H9 (cell line): ENCODE results near the gene IL20RB. TPM values are rescaled to one million over a fixed set of nuclear protein-coding genes. Genes with fewer than 3 reads are reported as not detected.

Source experiments
- DNase-seq: peaks from one replicate; pipeline ENCODE4 v3.0.0-alpha.2; 2017
- H2AFZ ChIP-seq: one replicate; pipeline ENCODE4 v1.6.1; 2013; ENCODE audit warnings: mild to moderate bottlenecking, low read length, control low read depth, moderate library complexity
- H2AK5ac ChIP-seq: 2 replicates; pipeline ENCODE4 v1.6.1; 2013; ENCODE audit warnings: low read length, control low read depth, mixed read lengths; ENCODE audit not compliant: insufficient read length
- H2BK120ac ChIP-seq: one replicate; pipeline ENCODE4 v1.6.1; 2013; ENCODE audit warnings: low read depth, mild to moderate bottlenecking, low read length, control low read depth, inconsistent platforms; ENCODE audit not compliant: poor library complexity, severe bottlenecking
- H2BK12ac ChIP-seq: 2 replicates; pipeline ENCODE4 v1.6.1; 2013; ENCODE audit warnings: low read length, control low read depth, mixed read lengths, low read depth; ENCODE audit not compliant: insufficient read length
- H2BK15ac ChIP-seq: 2 replicates; pipeline ENCODE4 v1.6.1; 2013; ENCODE audit warnings: low read depth, low read length, control low read depth
- H2BK20ac ChIP-seq: one replicate; pipeline ENCODE4 v1.6.1; 2013; ENCODE audit warnings: low read depth, mild to moderate bottlenecking, low read length, control low read depth, inconsistent platforms; ENCODE audit not compliant: poor library complexity, severe bottlenecking
- H2BK5ac ChIP-seq: 2 replicates; pipeline ENCODE4 v1.6.1; 2013; ENCODE audit warnings: low read length, control low read depth, mixed read lengths; ENCODE audit not compliant: insufficient read length
- H3K14ac ChIP-seq: 2 replicates; pipeline ENCODE4 v1.6.1; 2013; ENCODE audit warnings: low read length, control low read depth; ENCODE audit not compliant: insufficient read depth
- H3K18ac ChIP-seq: 2 replicates; pipeline ENCODE4 v1.6.1; 2013; ENCODE audit warnings: low read depth, mild to moderate bottlenecking, mixed read lengths, low read length, control low read depth; ENCODE audit not compliant: insufficient read length
- H3K23ac ChIP-seq: 2 replicates; pipeline ENCODE4 v1.6.1; 2013; ENCODE audit warnings: low read length, control low read depth, mixed read lengths, low read depth; ENCODE audit not compliant: insufficient read length
- H3K23me2 ChIP-seq: 2 replicates; pipeline ENCODE4 v1.6.1; 2013; ENCODE audit warnings: low read depth, mild to moderate bottlenecking, mixed read lengths, low read length, control low read depth; ENCODE audit not compliant: insufficient read length, poor library complexity, severe bottlenecking
- H3K27ac ChIP-seq: 2 replicates; pipeline ENCODE4 v1.5.1; 2013; ENCODE audit warnings: low read length, control low read depth, mixed read lengths, low read depth; ENCODE audit not compliant: insufficient read length
- H3K27me3 ChIP-seq: 2 replicates; pipeline ENCODE4 v1.6.1; 2013; ENCODE audit warnings: low read length, control low read depth, inconsistent platforms; ENCODE audit not compliant: insufficient read depth
- H3K4ac ChIP-seq: 2 replicates; pipeline ENCODE4 v1.6.1; 2013; ENCODE audit warnings: low read depth, mild to moderate bottlenecking, control low read depth, inconsistent platforms, low read length, moderate library complexity
- H3K4me1 ChIP-seq: 2 replicates; pipeline ENCODE4 v1.6.1; 2013; ENCODE audit warnings: low read length, control low read depth, inconsistent platforms; ENCODE audit not compliant: insufficient read depth
- H3K4me2 ChIP-seq: 2 replicates; pipeline ENCODE4 v1.6.1; 2013; ENCODE audit warnings: low read length, control low read depth, mixed read lengths; ENCODE audit not compliant: insufficient read length, insufficient read depth
- H3K56ac ChIP-seq: 2 replicates; pipeline ENCODE4 v1.6.1; 2013; ENCODE audit warnings: low read depth, mild to moderate bottlenecking, mixed read lengths, low read length, control low read depth; ENCODE audit not compliant: insufficient read length
- H3K79me1 ChIP-seq: 2 replicates; pipeline ENCODE4 v1.6.1; 2013; ENCODE audit warnings: low read depth, mild to moderate bottlenecking, moderate library complexity, low read length, control low read depth, inconsistent platforms; ENCODE audit not compliant: insufficient read depth, poor library complexity, severe bottlenecking
- H3K79me2 ChIP-seq: 2 replicates; pipeline ENCODE4 v1.6.1; 2013; ENCODE audit warnings: low read length, control low read depth, inconsistent platforms; ENCODE audit not compliant: insufficient read depth
- H3K9ac ChIP-seq: 2 replicates; pipeline ENCODE4 v1.6.1; 2013; ENCODE audit warnings: low read length, control low read depth, mixed read lengths; ENCODE audit not compliant: insufficient read length; ENCODE audit errors: extremely low read depth
- H3K9me3 ChIP-seq: one replicate; pipeline ENCODE4 v1.6.1; 2013; ENCODE audit warnings: low read depth, low read length, inconsistent platforms; ENCODE audit not compliant: control insufficient read depth
- H3T11ph ChIP-seq: one replicate; pipeline ENCODE4 v1.6.1; 2013; ENCODE audit warnings: mild to moderate bottlenecking, low read length, control low read depth, inconsistent platforms
- H4K20me1 ChIP-seq: one replicate; pipeline ENCODE4 v1.6.1; 2013; ENCODE audit not compliant: control insufficient read depth, insufficient read length, insufficient read depth
- H4K5ac ChIP-seq: 2 replicates; pipeline ENCODE4 v1.6.1; 2013; ENCODE audit warnings: low read depth, mild to moderate bottlenecking, mixed read lengths, low read length, control low read depth; ENCODE audit not compliant: insufficient read length
- H4K8ac ChIP-seq: replicated peaks from 2 replicates; pipeline ENCODE4 v1.6.1; 2013; ENCODE audit warnings: low read length, control low read depth, mixed read lengths, low read depth; ENCODE audit not compliant: insufficient read length
- H4K91ac ChIP-seq: 2 replicates; pipeline ENCODE4 v1.6.1; 2013; ENCODE audit warnings: low read depth, mild to moderate bottlenecking, moderate library complexity, mixed read lengths, low read length, control low read depth; ENCODE audit not compliant: insufficient read length
- H3K27ac Mint-ChIP-seq, 3 experiments: 2 replicates in 2 of 3; 3 replicates in 1 of 3; pipeline ENCODE4 v1.8.0; 2020 to 2021; ENCODE audit warnings: mixed read lengths in 3 of 3, mild to moderate bottlenecking in 1 of 3, moderate library complexity in 1 of 3
- H3K27me3 Mint-ChIP-seq: 2 replicates; pipeline ENCODE4 v1.8.0; 2021; ENCODE audit warnings: low read depth, mild to moderate bottlenecking, moderate library complexity, mixed read lengths
- H3K36me3 Mint-ChIP-seq, 3 experiments: 2 replicates in 2 of 3; 3 replicates in 1 of 3; pipeline ENCODE4 v1.8.0; 2020 to 2021; ENCODE audit warnings: low read depth in 3 of 3, mixed read lengths in 3 of 3; ENCODE audit not compliant: insufficient read depth in 1 of 3
- H3K4me1 Mint-ChIP-seq, 2 experiments: 2 replicates each; pipeline ENCODE4 v1.8.0; 2020; ENCODE audit warnings: mixed read lengths in 2 of 2
- H3K4me3 Mint-ChIP-seq, 2 experiments: 2 replicates in 1 of 2; 3 replicates in 1 of 2; pipeline ENCODE4 v1.8.0; 2020 to 2021; ENCODE audit warnings: mild to moderate bottlenecking in 2 of 2, mixed read lengths in 2 of 2, moderate library complexity in 1 of 2
- H3K9me3 Mint-ChIP-seq, 2 experiments: 2 replicates in 1 of 2; 3 replicates in 1 of 2; pipeline ENCODE4 v1.8.0; 2020; ENCODE audit warnings: mild to moderate bottlenecking in 2 of 2, mixed read lengths in 2 of 2, moderate library complexity in 1 of 2
- WGBS: extraction: QIAGEN DNeasy Blood & Tissue Kit; methylation state at CpG from one replicate; pipeline ENCODE4 v1.1.7; 2013; ENCODE audit warnings: missing lambda C conversion rate, low lambda C conversion rate, mixed read lengths; ENCODE audit not compliant: insufficient read length; ENCODE audit errors: extremely low coverage; 5-methylcytosine and 5-hydroxymethylcytosine counted together
- total RNA-seq: library from RNA; stranded (reverse); gene quantifications from 2 replicates; pipeline ENCODE4 v1.2.1, GENCODE V29; 2021
- TF ChIP-seq, protein P1 (sequence below): fragments of 200-600 bp; sonication (generic); conservative IDR thresholded peaks from 3 replicates; pipeline ENCODE4 v1.8.0; 2021; ENCODE audit warnings: antibody characterized with exemption, mild to moderate bottlenecking

Gene IL20RB
- total RNA-seq, 1 experiment from 2014 or later: 1.5 TPM

DNA sequence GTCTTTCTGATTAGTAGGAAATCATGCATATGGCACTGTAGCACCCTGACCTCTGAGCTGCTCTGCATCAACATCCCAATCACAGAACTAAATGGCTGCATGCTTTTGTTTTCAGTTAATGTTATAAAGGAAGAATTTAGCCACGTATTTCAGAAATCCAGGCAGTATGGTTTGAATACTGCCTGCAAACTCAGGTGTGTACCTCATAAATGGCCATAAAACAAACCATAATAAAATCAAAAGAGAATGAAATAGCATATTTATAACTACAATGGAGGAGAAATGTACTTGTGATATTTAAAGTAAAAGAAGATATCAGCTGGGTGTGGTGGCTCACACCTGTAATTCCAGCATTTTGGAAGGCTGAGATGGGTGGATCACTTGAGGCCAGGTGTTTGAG, 94.5 kb downstream of the IL20RB start:
- no peak overlapping the region for H2BK120ac ChIP-seq
- H3K23ac ChIP-seq: no peak overlapping the region
- no peak overlapping the region for H3K56ac ChIP-seq
- no peak overlapping the region for H3K27ac ChIP-seq
- H3K4me1 ChIP-seq: no peaks in the 10 kb centered on the region; the same call in 1 of the 2 replicates
- no peaks in the 10 kb centered on the region for H3K27me3 ChIP-seq
- H2BK5ac ChIP-seq: no peak overlapping the region
- Mint-ChIP-seq H3K4me3 (no peak overlapping the region), H3K27me3 (peaks cover 5% of the 10 kb centered on the region; the same call in 1 of the 2 replicates), H3K9me3 (no peaks in the 10 kb centered on the region), H3K36me3 (no peaks in the 10 kb centered on the region), H3K4me1 (peaks cover 9 to 10% of the 10 kb centered on the region in 2 experiments), H3K27ac (no peak overlapping the region)
- no peak overlapping the region for H2BK20ac ChIP-seq
- H4K5ac ChIP-seq: no peak overlapping the region
- H3K79me1 ChIP-seq: no peaks in the 10 kb centered on the region
- no peak overlapping the region for H2AFZ ChIP-seq
- TF ChIP-seq, protein P1, sequence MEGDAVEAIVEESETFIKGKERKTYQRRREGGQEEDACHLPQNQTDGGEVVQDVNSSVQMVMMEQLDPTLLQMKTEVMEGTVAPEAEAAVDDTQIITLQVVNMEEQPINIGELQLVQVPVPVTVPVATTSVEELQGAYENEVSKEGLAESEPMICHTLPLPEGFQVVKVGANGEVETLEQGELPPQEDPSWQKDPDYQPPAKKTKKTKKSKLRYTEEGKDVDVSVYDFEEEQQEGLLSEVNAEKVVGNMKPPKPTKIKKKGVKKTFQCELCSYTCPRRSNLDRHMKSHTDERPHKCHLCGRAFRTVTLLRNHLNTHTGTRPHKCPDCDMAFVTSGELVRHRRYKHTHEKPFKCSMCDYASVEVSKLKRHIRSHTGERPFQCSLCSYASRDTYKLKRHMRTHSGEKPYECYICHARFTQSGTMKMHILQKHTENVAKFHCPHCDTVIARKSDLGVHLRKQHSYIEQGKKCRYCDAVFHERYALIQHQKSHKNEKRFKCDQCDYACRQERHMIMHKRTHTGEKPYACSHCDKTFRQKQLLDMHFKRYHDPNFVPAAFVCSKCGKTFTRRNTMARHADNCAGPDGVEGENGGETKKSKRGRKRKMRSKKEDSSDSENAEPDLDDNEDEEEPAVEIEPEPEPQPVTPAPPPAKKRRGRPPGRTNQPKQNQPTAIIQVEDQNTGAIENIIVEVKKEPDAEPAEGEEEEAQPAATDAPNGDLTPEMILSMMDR: no peak
- H4K8ac ChIP-seq: no peak overlapping the region
- H3K18ac ChIP-seq: no peak overlapping the region
- no peaks in the 10 kb centered on the region for H3K9me3 ChIP-seq
- no peak overlapping the region for H3K4ac ChIP-seq
- no peak overlapping the region for H3K4me2 ChIP-seq
- H4K20me1 ChIP-seq: no peaks in the 10 kb centered on the region
- no peaks in the 10 kb centered on the region for H3K79me2 ChIP-seq
- no peak for DNase-seq
- H3K14ac ChIP-seq: no peak overlapping the region
- H3K23me2 ChIP-seq: no peaks in the 10 kb centered on the region
- H3K9ac ChIP-seq: no peak overlapping the region
- no peak overlapping the region for H2AK5ac ChIP-seq
- no peak overlapping the region for H2BK15ac ChIP-seq
- WGBS: no CpG with 5 or more reads among the region's 1 CpG
- no peak overlapping the region for H3T11ph ChIP-seq
- H4K91ac ChIP-seq: no peak overlapping the region
- H2BK12ac ChIP-seq: no peak overlapping the region

Other genes starting within 250 kb of the IL20RB start
- 31.2 and 34.6 TPM in 2 replicates for gene STAG1, start 205.6 kb upstream of the IL20RB start, total RNA-seq
- 5.4 and 6.6 TPM in 2 replicates for gene SLC35G2, start 138.9 kb upstream of the IL20RB start, total RNA-seq
- gene NCK1, start 95.8 kb upstream of the IL20RB start, total RNA-seq: 26.4 and 27.5 TPM in 2 replicates